IMR-90 (cell line): ENCODE data around the gene FARP1. TPM values are rescaled to one million over a fixed set of nuclear protein-coding genes. Genes with fewer than 3 reads are reported as not detected.
A peak's percentile ranks its signal among the peaks of the same experiment; 100 is the strongest.

Experiments
- ATAC-seq: fragments of 200-7000 bp; cut with Tn5 transposase; 2 replicates; pipeline ENCODE4 v1.9.1; 2020; ENCODE audit warnings: low read depth, mild to moderate bottlenecking, moderate library complexity
- BruUV-seq: library from RNA; stranded (reverse); fragments of 400-500 nt; replicated peaks from 2 replicates; lab custom pipeline; 2021; lab: Mats Ljungman, UMichigan
- CTCF ChIA-PET: fragments of 300-600 bp; formaldehyde crosslinking; extraction: SDS; loops from one replicate; lab custom pipeline; 2021; ENCODE audit warnings: antibody characterized with exemption; lab: Yijun Ruan, JAX
- POLR2A ChIA-PET: fragments of 300-600 bp; sonication (Branson Sonifier 250); formaldehyde crosslinking; loops from one replicate; lab custom pipeline; 2022; ENCODE audit warnings: antibody characterized with exemption; ENCODE audit not compliant: unreplicated experiment; lab: Charles Lee
- DNase-seq: peaks from one replicate; pipeline ENCODE4 v3.0.0; 2013
- H2AFZ ChIP-seq: replicated peaks from 2 replicates; pipeline ENCODE3; 2013; ENCODE audit warnings: low read length, mild to moderate bottlenecking; ENCODE audit not compliant: poor library complexity
- H2AK5ac ChIP-seq: 2 replicates; pipeline ENCODE4 v1.6.1; 2013; ENCODE audit warnings: low read depth, low read length, inconsistent platforms
- H2AK9ac ChIP-seq: replicated peaks from 2 replicates; pipeline ENCODE3; 2013; ENCODE audit warnings: mild to moderate bottlenecking, low read depth, low read length, moderate library complexity; ENCODE audit not compliant: poor library complexity
- H2BK120ac ChIP-seq: 2 replicates; pipeline ENCODE4 v1.6.1; 2013; ENCODE audit warnings: low read depth, low read length, inconsistent platforms
- H2BK15ac ChIP-seq: 3 replicates; pipeline ENCODE4 v1.6.1; 2013; ENCODE audit warnings: low read depth, low read length, inconsistent platforms
- H2BK20ac ChIP-seq: 2 replicates; pipeline ENCODE4 v1.6.1; 2013; ENCODE audit warnings: low read depth, mild to moderate bottlenecking, inconsistent platforms, low read length, moderate library complexity
- H2BK5ac ChIP-seq: 2 replicates; pipeline ENCODE4 v1.6.1; 2013; ENCODE audit warnings: mild to moderate bottlenecking, low read depth, low read length, inconsistent platforms; ENCODE audit not compliant: poor library complexity, severe bottlenecking
- H3K14ac ChIP-seq: replicated peaks from 2 replicates; pipeline ENCODE4 v1.6.1; 2013; ENCODE audit warnings: low read depth, low read length, inconsistent platforms
- H3K18ac ChIP-seq: 2 replicates; pipeline ENCODE4 v1.6.1; 2013; ENCODE audit warnings: low read depth, low read length, control low read depth
- H3K23ac ChIP-seq: 2 replicates; pipeline ENCODE4 v1.6.1; 2013; ENCODE audit warnings: low read depth, low read length, inconsistent platforms
- H3K27ac ChIP-seq: 2 replicates; pipeline ENCODE4 v1.5.1; 2013; ENCODE audit warnings: mild to moderate bottlenecking, control low read depth, low read length; ENCODE audit not compliant: insufficient read depth
- H3K27me3 ChIP-seq: 2 replicates; pipeline ENCODE4 v1.6.1; 2013; ENCODE audit warnings: low read length; ENCODE audit not compliant: control insufficient read depth, insufficient read depth
- H3K36me3 ChIP-seq: 2 replicates; pipeline ENCODE4 v1.6.1; 2013; ENCODE audit warnings: low read length, mixed read lengths; ENCODE audit not compliant: control insufficient read depth, insufficient read depth
- H3K4ac ChIP-seq: 2 replicates; pipeline ENCODE4 v1.6.1; 2013; ENCODE audit warnings: low read depth, low read length, inconsistent platforms
- H3K4me1 ChIP-seq: 2 replicates; pipeline ENCODE4 v1.6.1; 2013; ENCODE audit warnings: low read length, mixed read lengths; ENCODE audit not compliant: control insufficient read depth, insufficient read depth
- H3K4me2 ChIP-seq: 2 replicates; pipeline ENCODE4 v1.6.1; 2013; ENCODE audit warnings: low read depth, mild to moderate bottlenecking, control low read depth, low read length, moderate library complexity
- H3K4me3 ChIP-seq: 2 replicates; pipeline ENCODE4 v1.5.1; 2013; ENCODE audit warnings: low read depth, mild to moderate bottlenecking, control low read depth, low read length, moderate library complexity; ENCODE audit not compliant: insufficient read depth
- H3K56ac ChIP-seq: 2 replicates; pipeline ENCODE4 v1.6.1; 2013; ENCODE audit warnings: low read length, inconsistent platforms; ENCODE audit not compliant: insufficient read depth; ENCODE audit errors: extremely low read depth
- H3K79me1 ChIP-seq, 2 experiments: 2 replicates each; pipeline ENCODE4 v1.6.1; 2013; ENCODE audit warnings: low read length in 2 of 2, inconsistent platforms in 1 of 2, low read depth in 1 of 2
- H3K9ac ChIP-seq: 2 replicates; pipeline ENCODE4 v1.6.1; 2013; ENCODE audit warnings: low read depth, low read length, control low read depth
- H3K9me1 ChIP-seq: 2 replicates; pipeline ENCODE4 v1.6.1; 2013; ENCODE audit warnings: low read length, inconsistent platforms; ENCODE audit not compliant: insufficient read depth
- H3K9me3 ChIP-seq: 2 replicates; pipeline ENCODE4 v1.6.1; 2013; ENCODE audit warnings: low read length; ENCODE audit not compliant: control insufficient read depth, insufficient read depth
- H4K20me1 ChIP-seq: 2 replicates; pipeline ENCODE4 v1.6.1; 2013; ENCODE audit warnings: low read length, inconsistent platforms; ENCODE audit not compliant: insufficient read depth
- H4K5ac ChIP-seq: 2 replicates; pipeline ENCODE4 v1.6.1; 2013; ENCODE audit warnings: mild to moderate bottlenecking, low read depth, low read length, control low read depth
- H4K8ac ChIP-seq, 2 experiments: 2 replicates each; pipeline ENCODE4 v1.6.1; 2013; ENCODE audit warnings: low read depth in 2 of 2, low read length in 2 of 2, control low read depth in 1 of 2, inconsistent platforms in 1 of 2
- H4K91ac ChIP-seq: 2 replicates; pipeline ENCODE4 v1.6.1; 2013; ENCODE audit warnings: low read depth, low read length, inconsistent platforms; ENCODE audit not compliant: insufficient read depth
- CHD1 ChIP-seq: IDR thresholded peaks from 2 replicates; pipeline ENCODE4 v1.6.1; 2012; ENCODE audit warnings: low read depth, low read length, improper control_type of control experiment
- MXI1 ChIP-seq: IDR thresholded peaks from 2 replicates; pipeline ENCODE4 v1.6.1; 2012; ENCODE audit warnings: low read depth, mild to moderate bottlenecking, low read length, moderate library complexity, borderline replicate concordance
- POLR2A ChIP-seq: IDR thresholded peaks from 2 replicates; pipeline ENCODE4 v1.6.1; 2012; ENCODE audit warnings: mild to moderate bottlenecking, low read depth, low read length
- RCOR1 ChIP-seq: IDR thresholded peaks from 2 replicates; pipeline ENCODE4 v1.6.1; 2012; ENCODE audit warnings: mild to moderate bottlenecking, low read length, improper control_type of control experiment; ENCODE audit not compliant: insufficient replicate concordance
- WGBS, 2 experiments: methylation state at CpG; one replicate each; pipeline versions ENCODE4 v1.1.5 to v1.1.7; 2013; ENCODE audit warnings: missing lambda C conversion rate in 2 of 2; ENCODE audit not compliant: insufficient read length in 1 of 2; ENCODE audit errors: extremely low coverage in 2 of 2; 5-methylcytosine and 5-hydroxymethylcytosine counted together
- dilution Hi-C: fragments of 300-500 bp; cut with HindIII; formaldehyde crosslinking; loops from one replicate; pipeline ENCODE4 v1.14.3; 2018; ENCODE audit warnings: low sequenced_read_pairs; ENCODE audit not compliant: unreplicated experiment
- in situ Hi-C: fragments of 300-500 bp; cut with MboI; formaldehyde crosslinking; loops from 3 replicates; pipeline ENCODE4 v1.14.3; 2019; ENCODE audit warnings: low sequenced_read_pairs, inconsistent platforms, mixed read lengths
- intact Hi-C: fragments of 100-400 bp; cut with micrococcal nuclease; formaldehyde crosslinking; loops from 2 replicates; pipeline ENCODE4 v1.10.0; 2022
- polyA plus RNA-seq, 3 experiments: library from polyadenylated mRNA; depleted of rRNA; stranded (reverse); fragments of >200 nt; gene quantifications; 2 replicates each; pipeline ENCODE4 v1.2.3, GENCODE V29; 2012; ENCODE audit warnings: low replicate concordance in 1 of 3
- total RNA-seq: library from RNA; depleted of rRNA; stranded (reverse); fragments of >200 nt; gene quantifications from 2 replicates; pipeline ENCODE4 v1.2.3, GENCODE V29; 2012

FARP1 gene
- total and polyA plus RNA-seq, 2 of the 4 experiments (the other 2 are of a cell fraction): 39.6 to 57.0 TPM

GRCh38 chr13:98180092-98180491, 37.2 kb downstream of the FARP1 start:
- peaks cover 18% of the 10 kb centered on the region; the same call in 1 of the 2 replicates for H4K20me1 ChIP-seq
- no CpG with 5 or more reads among the region's 3 CpGs for WGBS, 2 experiments
- H2AFZ ChIP-seq: no peak overlapping the region
- peak overlapping the region; percentile 76 for H4K5ac ChIP-seq
- peaks cover 17% of the 10 kb centered on the region for H3K9me1 ChIP-seq
- H3K9me3 ChIP-seq: no peaks in the 10 kb centered on the region
- H3K27ac ChIP-seq: peak overlapping the region; percentile 49; the same call in 1 of the 2 replicates
- peaks cover 14% of the 10 kb centered on the region for H3K4me1 ChIP-seq
- H3K79me1 ChIP-seq: peaks cover 29 to 84% of the 10 kb centered on the region in 2 experiments
- H3K36me3 ChIP-seq: peaks cover 13% of the 10 kb centered on the region
- no peak overlapping the region for H3K4me3 ChIP-seq
- ChIA-PET CTCF (no interaction called here), POLR2A (no interaction called here)
- H2BK5ac ChIP-seq: peak overlapping the region; percentile 56
- ATAC-seq (no peak), DNase-seq (no peak)
- no TSS peak for BruUV-seq
- H4K8ac ChIP-seq: peak overlapping the region in 1 of 2 experiments; percentile 22; a peak in 2 of 4 replicates
- no peak overlapping the region for H3K4me2 ChIP-seq
- H3K27me3 ChIP-seq: no peaks in the 10 kb centered on the region
- no peak overlapping the region; the same call in 1 of the 2 replicates for H4K91ac ChIP-seq
- TF ChIP-seq RCOR1 (no peak), MXI1 (no peak), POLR2A (no peak), CHD1 (no peak)
- H2AK9ac ChIP-seq: no peak overlapping the region
- peak overlapping the region; percentile 50 for H3K18ac ChIP-seq
- no peak overlapping the region for H3K9ac ChIP-seq
- H3K23ac ChIP-seq: peak overlapping the region; percentile 59; the same call in 1 of the 2 replicates
- in situ Hi-C loops (no loop called here), intact Hi-C loops (no loop called here), dilution Hi-C loops (no loop called here)
- H3K56ac ChIP-seq: no peak overlapping the region
- peak overlapping the region; percentile 5 for H3K14ac ChIP-seq
- H2BK15ac ChIP-seq: no peak overlapping the region
- H2AK5ac ChIP-seq: peak overlapping the region; percentile 70
- peak overlapping the region; percentile 35; the same call in 1 of the 2 replicates for H2BK120ac ChIP-seq
- H3K4ac ChIP-seq: peak overlapping the region; percentile 4; the same call in 1 of the 2 replicates
- H2BK20ac ChIP-seq: no peak overlapping the region
